Sigmoid colon (tissue), 7 donors: ENCODE results near the gene SLC47A1. TPM values are rescaled to one million over a fixed set of nuclear protein-coding genes. Genes with fewer than 3 reads are reported as not detected.
A peak's percentile ranks its signal among the peaks of the same experiment; 100 is the strongest.

ENCODE experiments used
- DNase-seq: peaks from one replicate; pipeline ENCODE4 v3.0.0-alpha.2; 2019
- H3K27ac ChIP-seq, 4 donors: fragments of 200-600 bp; sonication (generic); one replicate each; pipeline ENCODE4 v1.5.1; 2016 to 2019; ENCODE audit warnings: mild to moderate bottlenecking in 1 of 4
- H3K27me3 ChIP-seq, 3 donors: fragments of 200-600 bp; sonication (generic); one replicate each; pipeline ENCODE4 v1.5.1; 2019; ENCODE audit warnings: mild to moderate bottlenecking in 1 of 3
- H3K36me3 ChIP-seq, 4 donors: fragments of 200-600 bp; sonication (generic); one replicate each; pipeline ENCODE4 v1.5.1; 2016 to 2019
- H3K4me1 ChIP-seq, 4 donors: fragments of 200-600 bp; sonication (generic); one replicate each; pipeline ENCODE4 v1.5.1; 2017 to 2019
- H3K4me3 ChIP-seq, 4 donors: fragments of 200-600 bp; sonication (generic); one replicate each; pipeline ENCODE4 v1.5.1; 2017 to 2019; ENCODE audit warnings: mild to moderate bottlenecking in 2 of 4, moderate library complexity in 1 of 4
- H3K9me3 ChIP-seq, 4 donors: fragments of 200-600 bp in 3 of 4; sonication (generic) in 3 of 4; one replicate each; pipeline versions ENCODE4 v1.5.1 to v1.6.1; 2013 to 2019
- CTCF ChIP-seq, 4 experiments: fragments of 450-650 bp in 3 of 4; fragments of 200-600 bp in 1 of 4; IDR thresholded peaks; one replicate each; pipeline ENCODE4 v1.5.1; 2016 to 2019; ENCODE audit warnings: antibody characterized with exemption in 4 of 4, mild to moderate bottlenecking in 3 of 4, moderate library complexity in 2 of 4
- EP300 ChIP-seq, 4 donors: sonication (generic); formaldehyde crosslinking; IDR thresholded peaks; one replicate each; pipeline ENCODE4 v1.6.1; 2017; ENCODE audit warnings: antibody characterized with exemption in 4 of 4
- POLR2A ChIP-seq, 2 donors: fragments of 450-650 bp; IDR thresholded peaks; one replicate each; pipeline ENCODE4 v1.6.1; 2016; ENCODE audit warnings: antibody characterized with exemption in 2 of 2, mild to moderate bottlenecking in 2 of 2, moderate library complexity in 2 of 2
- POLR2AphosphoS5 ChIP-seq, 4 donors: sonication (generic); formaldehyde crosslinking; IDR thresholded peaks; one replicate each; pipeline ENCODE4 v1.6.1; 2017; ENCODE audit warnings: antibody characterized with exemption in 4 of 4
- WGBS, 2 donors: extraction: QIAGEN DNeasy Blood & Tissue Kit; methylation state at CpG; one replicate each; pipeline ENCODE4 v1.1.7; 2013; 5-methylcytosine and 5-hydroxymethylcytosine counted together
- intact Hi-C: fragments of 100-400 bp; cut with DNase I; formaldehyde crosslinking; loops from one replicate; pipeline ENCODE4 v1.15.1; 2023
- polyA plus RNA-seq, 3 donors: library from polyadenylated mRNA; stranded (reverse); fragments of 200-250 nt; gene quantifications; one replicate each; pipeline ENCODE4 v1.2.3, GENCODE V29; 2013
- total RNA-seq, 4 donors: library from RNA; depleted of rRNA; stranded (reverse); fragments of >200 nt; gene quantifications; one replicate each; pipeline ENCODE4 v1.1.0, GENCODE V29; 2016
- donor health status: healthy with polysubstance abuse.
- donor health status: Bipolar disorder and iron deficiency.
- donor health status: healthy.

Gene SLC47A1
- total and polyA plus RNA-seq, 7 donors, result 0.82 to 8.2 (median 1.2) TPM

GRCh38 chr17:19613979-19614378 lies 80.3 kb downstream of the SLC47A1 start:
- Histone ChIP-seq H3K9me3 (peaks cover 0 to 7% (median 2%) of the 10 kb centered on the region in 4 donors), H3K27me3 (no peaks in the 10 kb centered on the region), H3K4me1 (peaks cover 0 to 16% (median 11%) of the 10 kb centered on the region in 4 donors), H3K36me3 (no peaks in the 10 kb centered on the region), H3K27ac (peak overlapping the region in 1 of 4 donors; percentile 40), H3K4me3 (no peak overlapping the region)
- DNase-seq, result no peak
- intact Hi-C loops, result no loop called here
- TF ChIP-seq POLR2A (IDR thresholded peaks at IDR 0.05), result no peak
- TF ChIP-seq CTCF (IDR thresholded peaks at IDR 0.05), result no peak
- no peak for TF ChIP-seq POLR2AphosphoS5 (IDR thresholded peaks at IDR 0.05)
- 88 to 92% methylated on average over 10 of the region's 10 CpGs for WGBS, 2 donors

- TF ChIP-seq CTCF (IDR thresholded peaks at IDR 0.05), result no peak
- no peak for TF ChIP-seq POLR2AphosphoS5 (IDR thresholded peaks at IDR 0.05)
- no peak for TF ChIP-seq EP300 (IDR thresholded peaks at IDR 0.05)
- TF ChIP-seq POLR2A (IDR thresholded peaks at IDR 0.05), result no peak
- Histone ChIP-seq H3K9me3 (peaks cover 4 to 16% (median 7%) of the 10 kb centered on the region in 4 donors), H3K36me3 (no peaks in the 10 kb centered on the region), H3K27ac (no peak overlapping the region), H3K4me3 (no peak overlapping the region), H3K4me1 (peaks cover 0 to 16% (median 11%) of the 10 kb centered on the region in 4 donors), H3K27me3 (no peaks in the 10 kb centered on the region)
- whole genome bisulfite sequencing, 2 donors, result 92 to 93% methylated on average over 4 of the region's 4 CpGs
- no peak for DNase-seq
- intact Hi-C loops, result no loop called here
Observed at GRCh38 chr17:19614900-19615299, 81.2 kb downstream of the SLC47A1 start.

- Histone ChIP-seq H3K4me3 (no peak overlapping the region), H3K27ac (no peak overlapping the region), H3K36me3 (no peaks in the 10 kb centered on the region), H3K9me3 (peaks cover 7 to 19% (median 9%) of the 10 kb centered on the region in 4 donors), H3K27me3 (no peaks in the 10 kb centered on the region), H3K4me1 (peaks cover 0 to 16% (median 10%) of the 10 kb centered on the region in 4 donors)
- no peak for DNase-seq
- WGBS, 2 donors, result 96 to 99% methylated on average over 3 of the region's 3 CpGs
- intact Hi-C loops, result no loop called here
- no peak for TF ChIP-seq CTCF (IDR thresholded peaks at IDR 0.05)
- TF ChIP-seq EP300 (IDR thresholded peaks at IDR 0.05), result no peak
- no peak for TF ChIP-seq POLR2AphosphoS5 (IDR thresholded peaks at IDR 0.05)
- no peak for TF ChIP-seq POLR2A (IDR thresholded peaks at IDR 0.05)
Observed at GRCh38 chr17:19618015-19618414, 84.4 kb downstream of the SLC47A1 start.

- no peak for DNase-seq
- H3K36me3 ChIP-seq, result no peaks in the 10 kb centered on the region
- TF ChIP-seq EP300 (IDR thresholded peaks at IDR 0.05), result no peak
- no peak for TF ChIP-seq POLR2AphosphoS5 (IDR thresholded peaks at IDR 0.05)
- no peak for TF ChIP-seq CTCF (IDR thresholded peaks at IDR 0.05)
- TF ChIP-seq POLR2A (IDR thresholded peaks at IDR 0.05), result no peak
- 47 to 70% methylated on average over 2 of the region's 2 CpGs for WGBS, 2 donors
- no peak overlapping the region for H3K27ac ChIP-seq
- peaks cover 7 to 19% (median 9%) of the 10 kb centered on the region in 4 donors for H3K9me3 ChIP-seq
- no peaks in the 10 kb centered on the region for H3K27me3 ChIP-seq
- no peaks in the 10 kb centered on the region for H3K4me1 ChIP-seq
- H3K4me3 ChIP-seq, result no peak overlapping the region
- intact Hi-C loops, result no loop called here
Observed at GRCh38 chr17:19619705-19620325, 86.2 kb downstream of the SLC47A1 start.

GRCh38 chr17:19621697-19622096 lies 88.0 kb downstream of the SLC47A1 start:
- Histone ChIP-seq H3K27ac (no peak overlapping the region), H3K9me3 (peaks cover 7 to 19% (median 9%) of the 10 kb centered on the region in 4 donors), H3K4me1 (no peaks in the 10 kb centered on the region), H3K36me3 (no peaks in the 10 kb centered on the region), H3K27me3 (no peaks in the 10 kb centered on the region), H3K4me3 (no peak overlapping the region)
- DNase-seq, result no peak
- TF ChIP-seq EP300 (IDR thresholded peaks at IDR 0.05), result no peak
- no peak for TF ChIP-seq POLR2A (IDR thresholded peaks at IDR 0.05)
- TF ChIP-seq CTCF (IDR thresholded peaks at IDR 0.05), result no peak
- 95 to 99% methylated on average over 1 of the region's 1 CpG for WGBS, 2 donors
- intact Hi-C loops, result no loop called here
